Measurements from ENCODE around the gene TSPAN16.

The TSPAN16 gene

GRCh38 chr19:11295665-11296245, at the start of gene TSPAN16:
Gene TSPAN16, plus strand, starts transcription at chr19:11296160. Its CDS starts 138 bp downstream, at chr19:11296298.
- no peak for DNase-seq

GRCh38 chr19:11246941-11247340, 49.0 kb upstream of the TSPAN16 start:
- DNase-seq, result no peak

GRCh38 chr19:11247391-11247790, 48.6 kb upstream of the TSPAN16 start:
- DNase-seq, result no peak

- DNase-seq, result no peak
Observed at GRCh38 chr19:11247934-11248333, 48.0 kb upstream of the TSPAN16 start.

- no peak for DNase-seq
Observed at GRCh38 chr19:11248852-11249251, 47.1 kb upstream of the TSPAN16 start.

GRCh38 chr19:11251217-11251616, 44.7 kb upstream of the TSPAN16 start:
- DNase-seq, result no peak

- no peak for DNase-seq
Observed at GRCh38 chr19:11251650-11252314, 44.2 kb upstream of the TSPAN16 start.

GRCh38 chr19:11252665-11253355, 43.1 kb upstream of the TSPAN16 start:
- no peak for DNase-seq

- DNase-seq, result no peak
Observed at GRCh38 chr19:11254666-11255065, 41.3 kb upstream of the TSPAN16 start.

- DNase-seq, result no peak
Observed at GRCh38 chr19:11256189-11256588, 39.8 kb upstream of the TSPAN16 start.

- DNase-seq, result no peak
Observed at GRCh38 chr19:11257846-11258380, 38.0 kb upstream of the TSPAN16 start.

- no peak for DNase-seq
Observed at GRCh38 chr19:11260996-11261395, 35.0 kb upstream of the TSPAN16 start.

- no peak for DNase-seq
Observed at GRCh38 chr19:11261431-11261970, 34.5 kb upstream of the TSPAN16 start.

GRCh38 chr19:11261971-11262839, 33.8 kb upstream of the TSPAN16 start, which contains the start of gene DOCK6:
Gene DOCK6, minus strand, starts transcription at chr19:11262524. Its CDS starts 84 bp downstream, at chr19:11262440.
- DNase-seq, result no peak

- no peak for DNase-seq
Observed at GRCh38 chr19:11263726-11264125, 32.2 kb upstream of the TSPAN16 start.

GRCh38 chr19:11264452-11265176, 31.3 kb upstream of the TSPAN16 start:
- DNase-seq, result no peak

- DNase-seq, result no peak
Observed at GRCh38 chr19:11265177-11265784, 30.7 kb upstream of the TSPAN16 start.

GRCh38 chr19:11265785-11266236, 30.1 kb upstream of the TSPAN16 start:
- no peak for DNase-seq

GRCh38 chr19:11267316-11268085, 28.5 kb upstream of the TSPAN16 start:
- DNase-seq, result no peak

GRCh38 chr19:11268783-11269267, 27.1 kb upstream of the TSPAN16 start:
- DNase-seq, result peak; percentile 69
